ENCODE measurements around the gene HCK. TPM values are rescaled to one million over a fixed set of nuclear protein-coding genes. Genes with fewer than 3 reads are reported as not detected.
"Not testable (repeated sequence)": the region's sequence is repeated elsewhere in the genome, so short reads cannot be mapped to it uniquely, and the experiment has no call there.

HCK gene
- total and polyA plus RNA-seq, 2 experiments from 2014 or later: not detected

GRCh38 chr20:32119734-32120133, 67.7 kb downstream of the HCK start:
- Histone ChIP-seq H3K27ac (no peak overlapping the region), H3K36me3 (no peaks in the 10 kb centered on the region), H3K4me1 (ENCODE audit: low read depth) (peaks cover 16% of the 10 kb centered on the region), H3K9me3 (ENCODE audit: low read depth) (no peaks in the 10 kb centered on the region), H3K27me3 (no peaks in the 10 kb centered on the region), H3K4me3 (no peak overlapping the region)
- DNase-seq (ENCODE audit: low read depth in 1 of 2, low spot score in 1 of 2): no peak
- TF ChIP-seq, protein P1, sequence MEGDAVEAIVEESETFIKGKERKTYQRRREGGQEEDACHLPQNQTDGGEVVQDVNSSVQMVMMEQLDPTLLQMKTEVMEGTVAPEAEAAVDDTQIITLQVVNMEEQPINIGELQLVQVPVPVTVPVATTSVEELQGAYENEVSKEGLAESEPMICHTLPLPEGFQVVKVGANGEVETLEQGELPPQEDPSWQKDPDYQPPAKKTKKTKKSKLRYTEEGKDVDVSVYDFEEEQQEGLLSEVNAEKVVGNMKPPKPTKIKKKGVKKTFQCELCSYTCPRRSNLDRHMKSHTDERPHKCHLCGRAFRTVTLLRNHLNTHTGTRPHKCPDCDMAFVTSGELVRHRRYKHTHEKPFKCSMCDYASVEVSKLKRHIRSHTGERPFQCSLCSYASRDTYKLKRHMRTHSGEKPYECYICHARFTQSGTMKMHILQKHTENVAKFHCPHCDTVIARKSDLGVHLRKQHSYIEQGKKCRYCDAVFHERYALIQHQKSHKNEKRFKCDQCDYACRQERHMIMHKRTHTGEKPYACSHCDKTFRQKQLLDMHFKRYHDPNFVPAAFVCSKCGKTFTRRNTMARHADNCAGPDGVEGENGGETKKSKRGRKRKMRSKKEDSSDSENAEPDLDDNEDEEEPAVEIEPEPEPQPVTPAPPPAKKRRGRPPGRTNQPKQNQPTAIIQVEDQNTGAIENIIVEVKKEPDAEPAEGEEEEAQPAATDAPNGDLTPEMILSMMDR (IDR thresholded peaks at IDR 0.05; ENCODE audit: low read depth, low read length): no peak

DNA sequence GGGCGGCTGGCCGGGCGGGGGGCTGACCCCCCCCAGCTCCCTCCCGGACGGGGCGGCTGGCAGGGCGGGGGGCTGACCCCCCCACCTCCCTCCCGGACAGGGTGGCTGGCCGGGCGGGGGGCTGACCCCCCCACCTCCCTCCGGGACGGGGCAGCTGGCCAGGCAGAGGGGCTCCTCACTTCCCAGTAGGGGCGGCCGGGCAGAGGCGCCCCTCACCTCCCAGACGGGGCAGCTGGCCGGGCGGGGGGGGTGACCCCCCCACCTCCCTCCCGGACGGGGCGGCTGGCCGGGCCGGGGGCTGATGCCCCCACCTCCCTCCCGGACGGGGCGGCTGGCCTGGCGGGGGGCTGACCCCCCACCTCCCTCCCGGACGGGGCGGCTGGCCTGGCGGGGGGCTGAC, 69.9 kb downstream of the HCK start:
- not testable (repeated sequence) for H3K4me1 ChIP-seq (ENCODE audit: low read depth); H3K27ac ChIP-seq; H3K9me3 ChIP-seq (ENCODE audit: low read depth); H3K27me3 ChIP-seq; H3K4me3 ChIP-seq; H3K36me3 ChIP-seq; DNase-seq (ENCODE audit: low read depth in 1 of 2, low spot score in 1 of 2)

DNA sequence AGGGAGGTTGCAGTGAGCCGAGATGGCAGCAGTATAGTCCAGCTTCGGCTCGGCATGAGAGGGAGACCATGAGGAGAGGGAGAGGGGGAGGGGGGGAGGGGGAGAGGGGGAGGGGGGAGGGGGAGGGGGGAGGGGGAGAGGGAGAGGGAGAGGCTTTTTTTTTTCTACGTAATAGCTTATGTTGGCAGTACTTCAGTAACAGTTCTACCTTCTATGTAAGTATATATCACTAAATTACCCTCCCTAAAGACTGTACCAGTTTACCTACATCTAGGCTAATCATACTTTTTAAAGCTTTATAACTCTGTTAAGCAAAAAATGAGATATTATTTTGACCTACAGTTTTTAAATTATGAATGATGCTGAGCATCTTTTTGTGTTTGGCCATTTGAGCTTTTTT, 71.0 kb downstream of the HCK start:
- Histone ChIP-seq H3K27me3 (no peaks in the 10 kb centered on the region), H3K27ac (no peak overlapping the region), H3K36me3 (no peaks in the 10 kb centered on the region), H3K4me3 (no peak overlapping the region), H3K9me3 (ENCODE audit: low read depth) (no peaks in the 10 kb centered on the region), H3K4me1 (ENCODE audit: low read depth) (no peaks in the 10 kb centered on the region)
- TF ChIP-seq, protein P1 (IDR thresholded peaks at IDR 0.05; ENCODE audit: low read depth, low read length): no peak
- no peak for DNase-seq (ENCODE audit: low read depth in 1 of 2, low spot score in 1 of 2)

DNA sequence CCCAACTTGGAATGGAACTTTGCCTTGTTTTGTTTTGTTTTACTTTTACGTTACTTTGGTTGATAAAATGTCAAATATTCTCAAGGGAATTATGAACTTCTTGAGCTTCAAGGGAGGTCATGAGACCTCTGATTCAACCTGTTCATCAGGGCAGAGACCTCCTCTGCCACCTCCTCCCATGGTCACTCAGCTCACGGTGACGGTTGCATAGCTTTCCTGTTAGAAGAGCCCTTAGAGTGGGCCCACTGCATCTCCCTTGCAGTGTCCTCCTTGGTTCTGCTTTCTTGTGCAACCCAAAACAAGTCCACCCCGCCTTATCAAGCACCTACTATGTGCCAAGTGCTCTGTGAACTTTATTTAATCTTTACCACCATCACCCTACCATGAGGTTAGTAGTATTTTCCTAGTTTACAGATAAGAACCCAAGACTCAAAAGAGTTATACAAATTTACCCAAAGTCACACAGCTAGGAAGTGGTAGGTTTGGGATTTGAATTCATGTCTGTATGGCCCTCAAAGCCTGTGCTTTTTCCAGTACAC, 72.9 kb downstream of the HCK start:
- TF ChIP-seq, protein P1 (IDR thresholded peaks at IDR 0.05; ENCODE audit: low read depth, low read length): no peak
- Histone ChIP-seq H3K4me1 (ENCODE audit: low read depth) (no peaks in the 10 kb centered on the region), H3K27ac (no peak overlapping the region), H3K36me3 (no peaks in the 10 kb centered on the region), H3K27me3 (no peaks in the 10 kb centered on the region), H3K9me3 (ENCODE audit: low read depth) (no peaks in the 10 kb centered on the region), H3K4me3 (no peak overlapping the region)
- no peak for DNase-seq (ENCODE audit: low read depth in 1 of 2, low spot score in 1 of 2)

DNA sequence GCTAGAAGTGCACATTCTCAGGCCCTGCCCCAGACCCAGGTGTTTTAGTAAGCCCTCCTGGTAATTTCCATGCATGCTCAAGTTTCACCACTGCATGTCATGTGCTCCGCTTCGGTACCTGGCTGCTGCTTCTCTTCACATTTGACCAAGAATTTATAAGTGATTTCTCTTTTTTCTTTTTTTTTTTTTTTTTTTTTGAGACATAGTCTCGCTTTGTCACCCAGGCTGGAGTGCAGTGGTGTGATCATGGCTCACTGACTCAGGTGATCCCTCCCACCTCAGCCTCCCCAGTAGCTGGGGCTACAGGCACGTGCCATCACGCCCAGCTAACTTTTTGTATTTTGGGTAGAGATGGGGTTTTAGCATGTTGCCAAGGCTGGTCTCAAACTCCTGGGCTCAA, 73.5 kb downstream of the HCK start:
- H3K27ac ChIP-seq: no peak overlapping the region
- H3K36me3 ChIP-seq: no peaks in the 10 kb centered on the region
- H3K4me1 ChIP-seq (ENCODE audit: low read depth): no peaks in the 10 kb centered on the region
- no peaks in the 10 kb centered on the region for H3K27me3 ChIP-seq
- H3K9me3 ChIP-seq (ENCODE audit: low read depth): no peaks in the 10 kb centered on the region
- H3K4me3 ChIP-seq: no peak overlapping the region
- TF ChIP-seq, protein P1 (IDR thresholded peaks at IDR 0.05; ENCODE audit: low read depth, low read length): no peak
- no peak for DNase-seq (ENCODE audit: low read depth in 1 of 2, low spot score in 1 of 2)

- Histone ChIP-seq H3K27me3 (no peaks in the 10 kb centered on the region), H3K4me3 (no peak overlapping the region), H3K36me3 (no peaks in the 10 kb centered on the region), H3K9me3 (ENCODE audit: low read depth) (no peaks in the 10 kb centered on the region), H3K27ac (no peak overlapping the region), H3K4me1 (ENCODE audit: low read depth) (no peaks in the 10 kb centered on the region)
- DNase-seq (ENCODE audit: low read depth in 1 of 2, low spot score in 1 of 2): no peak
- TF ChIP-seq, protein P1 (IDR thresholded peaks at IDR 0.05; ENCODE audit: low read depth, low read length): no peak
Observed at GRCh38 chr20:32126919-32127318, 74.9 kb downstream of the HCK start.
